ENCODE results near the gene KHDC4. TPM values are rescaled to one million over a fixed set of nuclear protein-coding genes. Genes with fewer than 3 reads are reported as not detected.

Gene KHDC4
- 37.3 TPM for polyA plus RNA-seq (2013, experiment 1 of 2)
- 39.6 TPM for polyA plus RNA-seq (2013, experiment 2 of 2)

DNA sequence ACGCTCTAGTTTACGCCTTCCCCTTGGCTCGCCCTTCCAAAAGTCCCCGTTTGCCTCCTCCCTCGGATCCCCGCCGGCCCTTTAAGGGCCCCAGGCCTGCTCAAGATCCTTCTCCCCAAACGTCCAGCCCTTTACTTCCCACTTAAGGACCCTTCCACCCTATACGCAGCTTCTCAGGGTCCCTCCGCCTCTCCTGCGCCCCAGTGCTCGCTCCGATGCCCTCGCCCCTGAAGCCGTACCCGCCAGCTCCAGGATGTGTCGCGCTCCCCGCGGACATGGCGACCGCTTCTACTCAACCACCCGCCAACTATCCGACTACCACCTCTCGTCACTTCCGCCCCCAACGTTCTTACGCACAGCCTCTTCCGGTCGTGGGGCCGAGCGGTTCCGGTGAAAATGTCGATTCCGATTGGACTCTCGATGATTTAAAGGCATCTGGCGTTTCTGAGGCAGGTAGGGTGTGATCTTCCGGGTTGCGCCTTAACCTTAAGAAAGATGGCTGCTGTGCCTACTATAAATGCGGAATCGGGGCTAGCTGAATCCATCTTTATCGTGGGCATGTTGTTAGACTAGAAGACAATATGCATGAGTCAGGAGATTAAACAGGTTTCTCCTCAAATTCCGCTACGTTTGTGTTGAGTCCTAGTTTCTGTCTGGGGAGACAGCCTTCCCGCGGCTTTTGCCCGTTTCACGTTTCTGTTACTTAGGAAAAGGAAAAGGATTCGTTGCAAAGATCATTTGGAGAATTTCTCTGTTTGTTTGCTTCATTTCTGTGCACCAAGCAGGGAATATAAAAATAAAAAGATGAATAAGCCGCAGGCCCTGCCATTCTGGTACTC, at the start of gene KHDC4:
Gene KHDC4, minus strand, starts transcription at position 317 of the 839 bp plus-strand sequence. Its CDS starts 40 bp downstream, at position 277.
- WGBS, 2 experiments (ENCODE audit: insufficient coverage in 2 of 2), result 3 to 6% methylated on average over 34 to 48 of the region's 50 CpGs
- peaks cover 19% of the 10 kb centered on the region for H3K4me1 ChIP-seq (ENCODE audit: control insufficient read depth, insufficient read depth, low read length, poor library complexity, severe bottlenecking)
- H3K4me3 ChIP-seq (ENCODE audit: extremely low read depth, insufficient read depth, low read length, poor library complexity, severe bottlenecking), result peak within 1 kb of the TSS; percentile 98
- H3K36me3 ChIP-seq (ENCODE audit: control insufficient read depth, insufficient read depth, low read length), result peaks cover 44% of the 10 kb centered on the region
- no peaks in the 10 kb centered on the region for H3K9me3 ChIP-seq (ENCODE audit: control insufficient read depth, low read length)
- H3K27ac ChIP-seq (ENCODE audit: low read depth, low read length, severe bottlenecking), result peak within 1 kb of the TSS; percentile 87

DNA sequence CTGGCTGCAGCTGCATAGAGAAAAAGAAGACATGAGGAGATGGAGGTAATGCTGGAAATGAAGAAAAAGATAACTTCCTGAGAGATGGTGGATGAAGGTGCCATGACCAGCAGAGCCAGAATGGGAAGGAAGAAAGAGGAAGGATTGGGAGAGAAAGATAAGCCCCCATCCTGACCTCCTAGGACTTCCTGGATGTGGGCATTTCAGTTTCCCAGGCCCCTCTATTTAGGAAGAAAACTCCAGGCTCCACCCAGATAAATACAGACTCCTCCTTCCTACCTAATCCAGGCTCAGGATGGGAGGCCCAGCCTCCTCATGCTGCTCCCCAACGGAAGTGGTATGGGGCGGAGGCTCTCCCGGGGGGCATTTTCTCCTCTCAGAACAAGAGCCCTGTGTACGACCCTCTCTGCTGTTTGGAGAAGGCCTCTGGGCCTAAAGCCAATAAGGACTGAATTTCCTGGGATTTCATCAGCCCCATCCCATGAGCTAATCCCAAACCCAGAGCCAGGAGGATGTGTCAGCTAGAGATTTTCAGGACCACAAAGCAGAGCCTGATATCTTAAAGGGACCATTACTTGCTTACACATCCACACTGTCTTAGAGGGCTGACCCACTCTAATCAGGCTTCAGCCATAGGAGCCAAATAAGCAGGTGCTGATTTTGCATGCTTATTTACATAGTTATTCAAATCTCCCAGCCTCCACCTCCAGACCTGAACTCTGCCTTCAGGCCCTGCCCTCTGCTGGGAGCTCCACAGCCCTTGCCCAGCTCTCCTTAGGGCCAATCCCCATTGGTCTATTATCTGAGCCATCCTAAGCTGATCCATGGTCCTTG, 49.2 kb upstream of the KHDC4 start:
- no peaks in the 10 kb centered on the region for H3K36me3 ChIP-seq (ENCODE audit: control insufficient read depth, insufficient read depth, low read length)
- no peaks in the 10 kb centered on the region for H3K9me3 ChIP-seq (ENCODE audit: control insufficient read depth, low read length)
- 69 to 71% methylated on average over 1 to 4 of the region's 4 CpGs for WGBS, 2 experiments (ENCODE audit: insufficient coverage in 2 of 2)
- H3K4me3 ChIP-seq (ENCODE audit: extremely low read depth, insufficient read depth, low read length, poor library complexity, severe bottlenecking), result no peak overlapping the region
- peak overlapping the region; percentile 91 for H3K27ac ChIP-seq (ENCODE audit: low read depth, low read length, severe bottlenecking)
- H3K4me1 ChIP-seq (ENCODE audit: control insufficient read depth, insufficient read depth, low read length, poor library complexity, severe bottlenecking), result peaks cover 33% of the 10 kb centered on the region

DNA sequence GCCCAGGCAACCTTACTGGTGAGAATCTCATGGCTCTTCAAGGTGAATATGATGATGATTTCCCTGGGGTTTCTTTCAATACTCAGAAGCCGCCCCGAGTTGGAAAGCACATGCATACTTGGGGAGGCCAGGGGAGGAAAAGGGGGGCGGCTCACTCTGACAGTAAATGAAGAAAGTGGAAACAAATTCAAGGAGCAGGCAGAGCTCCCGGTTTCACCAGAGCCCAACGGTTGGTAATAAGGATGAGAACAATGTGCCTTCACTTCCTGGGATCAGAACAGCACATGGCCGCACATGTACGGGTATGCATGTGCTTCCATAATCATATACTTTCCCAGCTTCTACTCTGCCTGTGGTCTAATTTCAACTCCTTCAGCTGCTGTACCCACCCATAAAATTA, 47.9 kb upstream of the KHDC4 start:
- Histone ChIP-seq H3K27ac (ENCODE audit: low read depth, low read length, severe bottlenecking) (no peak overlapping the region), H3K9me3 (ENCODE audit: control insufficient read depth, low read length) (no peaks in the 10 kb centered on the region), H3K36me3 (ENCODE audit: control insufficient read depth, insufficient read depth, low read length) (no peaks in the 10 kb centered on the region), H3K4me3 (ENCODE audit: extremely low read depth, insufficient read depth, low read length, poor library complexity, severe bottlenecking) (no peak overlapping the region), H3K4me1 (ENCODE audit: control insufficient read depth, insufficient read depth, low read length, poor library complexity, severe bottlenecking) (peaks cover 34% of the 10 kb centered on the region)
- 88 to 91% methylated on average over 7 of the region's 7 CpGs for WGBS, 2 experiments (ENCODE audit: insufficient coverage in 2 of 2)

DNA sequence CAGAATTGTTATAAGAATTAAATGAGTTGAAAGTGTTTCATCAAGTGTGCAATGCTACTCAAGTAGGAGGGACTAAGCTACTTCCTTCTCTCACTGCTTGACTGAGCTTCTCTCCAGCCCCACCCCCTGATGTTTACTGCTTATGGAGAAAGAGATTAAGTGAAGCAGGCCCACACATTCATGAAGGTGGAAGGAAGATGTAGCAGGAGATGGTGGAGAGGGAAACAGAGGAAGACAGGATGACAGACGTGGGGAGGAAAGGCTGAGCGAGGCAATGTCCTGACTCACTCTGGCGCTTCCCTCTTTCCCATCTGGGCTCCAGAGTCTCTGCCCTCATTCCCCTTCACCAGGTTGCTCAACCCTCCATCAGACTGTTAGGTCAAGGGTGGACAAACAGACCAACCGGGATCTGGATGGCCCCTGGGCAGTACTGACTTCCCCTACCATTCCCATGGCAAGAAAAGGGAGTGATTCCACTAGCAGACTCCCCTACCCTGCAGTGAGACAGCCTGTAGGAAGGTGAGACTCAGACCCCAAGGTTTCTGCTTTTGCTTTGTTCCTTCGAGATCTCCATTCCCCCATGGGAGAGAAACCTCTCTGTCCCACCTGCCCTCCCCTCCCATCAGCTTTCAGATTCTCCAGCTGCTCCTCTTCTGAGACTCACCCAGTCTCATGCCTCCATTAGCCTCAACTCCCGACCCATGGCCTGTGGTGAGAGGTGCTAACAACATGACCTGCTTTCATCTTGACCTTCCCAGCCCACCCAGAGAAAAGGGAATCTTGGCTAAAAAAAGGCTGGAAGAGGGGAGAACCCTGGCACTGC, 47.3 kb upstream of the KHDC4 start:
- Histone ChIP-seq H3K36me3 (ENCODE audit: control insufficient read depth, insufficient read depth, low read length) (no peaks in the 10 kb centered on the region), H3K4me3 (ENCODE audit: extremely low read depth, insufficient read depth, low read length, poor library complexity, severe bottlenecking) (no peak overlapping the region), H3K4me1 (ENCODE audit: control insufficient read depth, insufficient read depth, low read length, poor library complexity, severe bottlenecking) (peaks cover 39% of the 10 kb centered on the region), H3K27ac (ENCODE audit: low read depth, low read length, severe bottlenecking) (peak overlapping the region; percentile 18), H3K9me3 (ENCODE audit: control insufficient read depth, low read length) (no peaks in the 10 kb centered on the region)
- WGBS, 2 experiments (ENCODE audit: insufficient coverage in 2 of 2), result 71 to 91% methylated on average over 4 to 5 of the region's 6 CpGs

DNA sequence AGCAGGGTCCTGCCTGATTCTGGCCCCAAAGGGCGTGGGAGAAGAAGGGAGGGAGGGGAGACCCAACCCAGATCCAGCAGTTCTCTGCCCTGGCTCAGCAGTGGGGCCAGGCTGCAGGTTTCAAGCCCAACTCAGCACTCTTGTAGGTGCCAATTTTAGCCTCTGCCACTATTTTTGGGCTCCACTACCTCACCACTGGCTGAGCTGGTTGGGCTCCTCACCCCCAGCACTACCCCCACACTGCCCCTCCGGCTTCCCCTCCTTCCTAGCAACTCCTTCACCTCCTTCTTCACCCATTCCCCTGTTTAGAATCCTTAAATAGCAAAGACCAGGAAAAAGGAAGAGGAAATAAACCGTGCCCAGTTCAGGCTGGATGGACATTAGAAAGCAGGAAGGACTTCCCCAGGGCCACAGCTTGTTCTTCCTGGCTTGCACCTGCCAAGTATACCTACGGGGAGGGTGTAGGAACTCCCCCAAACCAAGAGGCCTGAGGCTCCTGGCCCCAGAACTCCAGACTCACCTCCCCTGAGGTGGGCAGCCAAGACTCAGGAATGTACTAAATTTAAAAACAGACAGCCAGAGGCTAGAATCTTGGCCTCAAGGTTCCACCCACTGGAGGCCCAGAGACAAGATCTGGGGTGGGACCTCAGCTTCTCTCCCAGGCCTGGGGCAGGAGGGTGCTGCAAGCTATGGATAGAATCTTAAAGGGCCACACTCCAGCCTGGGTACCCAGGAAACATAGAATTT, 45.6 kb upstream of the KHDC4 start:
- H3K4me3 ChIP-seq (ENCODE audit: extremely low read depth, insufficient read depth, low read length, poor library complexity, severe bottlenecking), result peak overlapping the region; percentile 80
- H3K4me1 ChIP-seq (ENCODE audit: control insufficient read depth, insufficient read depth, low read length, poor library complexity, severe bottlenecking), result peaks cover 51% of the 10 kb centered on the region
- 56 to 90% methylated on average over 2 to 4 of the region's 4 CpGs for WGBS, 2 experiments (ENCODE audit: insufficient coverage in 2 of 2)
- peak overlapping the region; percentile 82 for H3K27ac ChIP-seq (ENCODE audit: low read depth, low read length, severe bottlenecking)
- H3K9me3 ChIP-seq (ENCODE audit: control insufficient read depth, low read length), result no peaks in the 10 kb centered on the region
- H3K36me3 ChIP-seq (ENCODE audit: control insufficient read depth, insufficient read depth, low read length), result no peaks in the 10 kb centered on the region

DNA sequence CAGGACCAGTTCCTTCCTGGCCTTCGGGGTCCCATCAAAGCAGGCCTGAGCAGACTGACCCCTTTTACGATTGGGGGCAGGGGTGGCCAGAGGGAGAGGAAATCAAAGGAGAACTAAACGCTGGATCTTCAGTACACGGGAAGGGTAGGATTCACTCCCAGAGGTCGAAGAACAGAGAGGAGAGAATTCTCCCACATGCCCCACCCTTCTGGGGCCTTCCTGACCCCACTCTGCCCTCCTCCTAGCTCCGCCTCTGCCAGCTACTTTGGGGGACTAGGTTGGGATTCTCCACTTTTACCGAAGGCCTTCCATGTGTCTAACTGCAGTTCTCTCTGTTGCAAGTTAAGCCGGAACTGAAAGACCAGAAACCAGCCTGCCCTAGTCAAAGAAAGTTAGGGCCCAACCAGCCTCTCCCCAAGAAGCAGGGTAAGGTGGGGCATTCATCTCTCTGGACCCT, 44.8 kb upstream of the KHDC4 start:
- peaks cover 56% of the 10 kb centered on the region for H3K4me1 ChIP-seq (ENCODE audit: control insufficient read depth, insufficient read depth, low read length, poor library complexity, severe bottlenecking)
- WGBS, 2 experiments (ENCODE audit: insufficient coverage in 2 of 2), result 2 to 11% methylated on average over 3 to 5 of the region's 8 CpGs

DNA sequence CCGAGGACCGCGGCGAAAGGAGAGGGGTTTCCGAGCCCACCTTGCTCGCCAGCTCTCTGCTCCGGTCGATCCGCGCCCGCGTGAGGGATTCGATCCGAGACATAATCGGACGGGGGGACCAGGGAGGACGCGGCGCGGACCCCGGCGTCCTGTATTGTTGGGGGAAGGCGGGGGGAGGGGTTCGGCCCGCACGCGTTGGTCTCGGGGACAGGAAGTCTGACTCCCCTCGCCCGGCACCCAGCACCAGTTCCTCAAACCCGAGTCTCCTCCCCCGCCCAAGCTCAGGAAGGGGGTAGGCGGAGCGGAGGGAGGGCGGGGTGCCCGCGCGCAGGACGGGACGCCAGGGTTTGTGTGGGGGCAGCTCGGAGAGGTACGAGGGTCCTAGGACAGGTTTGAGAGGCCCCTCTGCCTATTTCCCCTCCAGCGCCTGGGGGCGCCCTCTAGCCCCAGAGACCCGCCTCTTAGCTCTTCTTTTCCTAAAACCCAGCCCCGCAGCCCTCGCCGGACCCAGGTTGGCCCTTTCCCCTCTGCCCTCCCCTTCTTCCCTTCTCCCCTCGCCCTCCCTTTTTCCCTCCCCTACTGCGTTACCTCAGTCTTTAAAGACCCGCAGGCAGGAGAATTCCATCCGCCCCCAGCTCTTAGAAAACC, 44.2 kb upstream of the KHDC4 start, which contains the start of gene ARHGEF2:
Gene ARHGEF2, minus strand, starts transcription at position 223 of the 648 bp plus-strand sequence. Its CDS starts 120 bp downstream, at position 103.
- 0% methylated on average over 13 to 35 of the region's 52 CpGs for WGBS, 2 experiments (ENCODE audit: insufficient coverage in 2 of 2)
- Histone ChIP-seq H3K9me3 (ENCODE audit: control insufficient read depth, low read length) (no peaks in the 10 kb centered on the region), H3K36me3 (ENCODE audit: control insufficient read depth, insufficient read depth, low read length) (peaks cover 8% of the 10 kb centered on the region), H3K4me3 (ENCODE audit: extremely low read depth, insufficient read depth, low read length, poor library complexity, severe bottlenecking) (peak within 1 kb of the TSS; percentile 80), H3K27ac (ENCODE audit: low read depth, low read length, severe bottlenecking) (peak within 1 kb of the TSS; percentile 82), H3K4me1 (ENCODE audit: control insufficient read depth, insufficient read depth, low read length, poor library complexity, severe bottlenecking) (peaks cover 56% of the 10 kb centered on the region)

More for the DNA sequence above, 44.8 kb upstream of the KHDC4 start:
- no peaks in the 10 kb centered on the region for H3K9me3 ChIP-seq (ENCODE audit: control insufficient read depth, low read length)
- H3K36me3 ChIP-seq (ENCODE audit: control insufficient read depth, insufficient read depth, low read length), result peaks cover 6% of the 10 kb centered on the region
- peak overlapping the region; percentile 80 for H3K4me3 ChIP-seq (ENCODE audit: extremely low read depth, insufficient read depth, low read length, poor library complexity, severe bottlenecking)
- peak overlapping the region; percentile 82 for H3K27ac ChIP-seq (ENCODE audit: low read depth, low read length, severe bottlenecking)

DNA sequence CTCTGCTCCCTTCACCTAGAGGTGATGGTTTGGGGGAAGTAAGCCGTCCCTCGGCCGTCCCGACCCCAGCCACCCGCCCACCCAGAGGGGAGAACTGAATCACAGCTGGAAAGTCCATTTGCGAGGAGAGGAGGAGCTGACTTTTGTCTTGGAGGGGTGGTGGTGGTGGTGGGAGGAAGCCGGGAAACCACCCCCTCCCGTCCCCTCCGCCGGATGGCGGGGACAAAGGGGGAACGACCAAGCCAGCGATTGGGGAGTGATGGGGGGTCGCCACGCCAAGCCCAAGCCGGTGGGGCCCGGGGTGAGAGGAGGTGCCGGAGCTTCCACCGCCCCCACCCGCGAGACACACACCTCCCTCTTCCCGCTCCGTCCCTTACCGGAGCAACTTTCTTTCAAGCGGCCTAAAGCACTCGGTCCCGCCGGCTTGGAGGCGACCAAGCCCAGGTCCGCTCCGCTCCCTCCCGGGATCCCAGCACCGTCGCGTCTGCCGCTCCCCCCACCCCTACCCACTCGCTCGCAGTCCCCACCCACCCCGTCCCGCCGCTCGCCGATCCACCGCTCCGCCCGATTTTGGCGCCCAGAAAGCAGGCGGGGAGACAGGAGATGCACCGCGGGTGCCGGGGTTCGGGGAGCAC, 43.6 kb upstream of the KHDC4 start:
- H3K27ac ChIP-seq (ENCODE audit: low read depth, low read length, severe bottlenecking), result peak overlapping the region; percentile 82
- no peaks in the 10 kb centered on the region for H3K9me3 ChIP-seq (ENCODE audit: control insufficient read depth, low read length)
- peaks cover 13% of the 10 kb centered on the region for H3K36me3 ChIP-seq (ENCODE audit: control insufficient read depth, insufficient read depth, low read length)
- peak overlapping the region; percentile 80 for H3K4me3 ChIP-seq (ENCODE audit: extremely low read depth, insufficient read depth, low read length, poor library complexity, severe bottlenecking)
- 0 to 1% methylated on average over 18 to 27 of the region's 52 CpGs for WGBS, 2 experiments (ENCODE audit: insufficient coverage in 2 of 2)
- peaks cover 51% of the 10 kb centered on the region for H3K4me1 ChIP-seq (ENCODE audit: control insufficient read depth, insufficient read depth, low read length, poor library complexity, severe bottlenecking)

Measured in mesodermal cell (in vitro differentiated cells).